GM18526 (cell line): Measurements from ENCODE around the gene MAGEF1.

Experiments used
- POLR2A ChIP-seq: IDR thresholded peaks from 3 replicates; pipeline ENCODE4 v1.6.1; 2011; ENCODE audit not compliant: insufficient read length; ENCODE audit errors: extremely low read depth

Gene MAGEF1

DNA sequence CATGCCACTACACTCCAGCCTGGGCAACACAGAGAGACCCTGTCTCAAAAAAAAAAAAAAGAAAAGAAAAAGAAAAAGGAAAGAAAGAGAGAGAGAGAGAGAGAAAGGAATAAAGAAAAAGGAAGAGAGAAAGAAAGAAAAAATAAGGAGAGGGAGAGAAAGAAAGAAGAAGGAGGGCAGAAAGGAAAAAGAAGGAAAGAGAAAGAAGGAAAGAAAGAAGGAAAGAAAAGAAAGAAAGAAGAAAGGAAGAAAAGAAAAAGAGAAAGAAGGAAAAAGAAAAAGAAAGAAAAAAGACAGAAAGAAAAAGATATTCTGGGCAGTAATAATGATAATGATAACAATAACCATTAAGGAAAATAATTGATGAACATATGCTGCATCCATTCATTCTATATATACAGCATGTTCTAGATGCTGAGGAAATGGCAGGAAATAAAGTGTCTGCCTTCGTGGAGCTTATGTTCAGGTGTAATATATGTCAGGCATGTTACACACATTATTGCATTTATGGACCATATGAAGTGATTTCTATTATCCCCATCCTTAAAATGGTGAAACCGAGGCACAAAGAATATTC is 37.4 kb upstream of the MAGEF1 start:
- TF ChIP-seq POLR2A: no peak

DNA sequence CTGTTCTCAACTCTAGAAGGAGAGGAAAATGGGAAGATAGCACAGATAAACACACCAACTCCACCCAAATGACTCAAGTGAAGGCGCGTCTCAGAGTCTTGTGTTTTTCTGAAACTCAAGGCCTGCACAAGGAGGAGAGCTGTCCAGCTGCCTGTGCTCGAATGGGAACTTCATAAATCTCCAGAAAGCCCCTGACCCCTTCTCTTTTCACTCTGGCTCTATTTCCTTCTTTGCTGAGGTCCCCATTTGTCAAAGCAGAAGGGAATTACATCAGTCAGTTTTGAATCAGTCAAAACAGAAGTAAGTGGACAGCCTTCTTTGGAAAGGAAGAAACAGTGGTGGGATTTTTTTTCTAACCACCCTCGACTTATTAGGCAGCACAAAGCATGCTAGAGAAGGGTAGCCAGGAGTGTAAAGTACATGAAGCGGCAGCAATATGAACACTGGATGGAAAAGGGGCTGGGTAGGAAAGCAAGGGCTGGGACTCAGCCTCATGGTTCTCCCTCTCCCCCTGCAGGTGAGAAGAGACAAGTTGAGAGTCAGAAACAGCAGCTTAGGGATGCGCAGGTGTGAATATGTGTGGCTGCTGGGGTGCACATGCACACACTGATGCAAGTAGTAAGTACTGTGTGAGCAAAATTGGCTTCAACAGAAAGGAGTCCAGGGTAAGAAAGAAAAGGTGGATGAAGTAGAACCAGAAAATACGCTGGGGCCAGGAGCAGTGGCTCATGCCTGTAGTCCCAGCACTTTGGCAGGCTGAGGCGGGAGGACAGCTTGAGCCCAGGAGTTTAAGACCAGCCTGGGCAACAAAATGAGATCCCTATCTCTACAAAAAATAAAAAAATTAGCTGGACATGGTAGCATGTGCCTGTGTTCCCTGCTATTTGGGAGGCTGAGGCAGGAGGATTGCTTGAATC is 36.6 kb upstream of the MAGEF1 start:
- TF ChIP-seq POLR2A: no peak

DNA sequence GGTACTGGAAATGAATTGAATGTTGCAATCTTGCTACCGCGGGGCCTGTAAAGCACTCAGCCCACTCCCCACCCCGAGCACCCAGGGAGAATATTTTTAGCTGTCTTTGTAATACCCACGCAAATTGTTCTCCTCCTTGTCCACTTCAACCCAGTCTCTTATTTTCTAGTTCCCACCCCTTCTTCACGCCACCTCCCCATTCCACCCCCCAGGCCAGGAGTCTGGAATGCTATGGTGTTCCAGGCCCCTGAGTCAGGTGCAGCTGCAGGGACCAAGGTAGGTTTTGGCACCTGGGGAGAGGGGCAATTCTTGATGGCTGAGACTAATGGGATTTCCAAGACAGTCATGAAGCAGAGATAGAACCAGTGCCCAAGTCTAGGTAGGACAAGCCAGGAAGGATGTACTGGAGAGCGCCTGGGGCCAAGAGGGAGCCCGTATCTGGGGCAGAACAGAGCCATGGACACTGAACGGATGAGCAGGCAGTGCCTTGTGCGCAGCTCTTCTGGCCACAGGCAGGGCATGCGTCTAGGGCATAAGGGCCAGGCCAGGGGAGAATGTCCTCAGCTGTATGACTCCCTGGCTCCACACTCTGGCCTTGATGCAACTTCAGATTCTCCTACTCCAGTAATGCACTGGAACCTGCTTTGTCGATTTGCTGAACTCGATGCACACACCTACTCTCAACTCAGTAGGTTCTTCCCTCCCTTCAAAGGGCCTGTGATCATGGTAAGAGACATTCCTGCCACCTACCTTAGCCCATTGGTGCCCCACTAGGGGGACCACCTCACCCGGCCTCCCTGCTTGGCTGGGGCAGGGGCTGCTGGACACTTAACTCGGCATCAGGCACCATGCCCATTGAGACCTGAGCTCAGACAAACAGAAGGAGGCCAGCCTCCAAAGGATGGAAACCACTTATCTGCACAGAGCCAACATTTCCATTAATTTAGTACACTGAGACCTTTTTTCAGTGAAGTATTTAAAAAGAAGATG is 34.6 kb upstream of the MAGEF1 start:
- no peak for TF ChIP-seq POLR2A

DNA sequence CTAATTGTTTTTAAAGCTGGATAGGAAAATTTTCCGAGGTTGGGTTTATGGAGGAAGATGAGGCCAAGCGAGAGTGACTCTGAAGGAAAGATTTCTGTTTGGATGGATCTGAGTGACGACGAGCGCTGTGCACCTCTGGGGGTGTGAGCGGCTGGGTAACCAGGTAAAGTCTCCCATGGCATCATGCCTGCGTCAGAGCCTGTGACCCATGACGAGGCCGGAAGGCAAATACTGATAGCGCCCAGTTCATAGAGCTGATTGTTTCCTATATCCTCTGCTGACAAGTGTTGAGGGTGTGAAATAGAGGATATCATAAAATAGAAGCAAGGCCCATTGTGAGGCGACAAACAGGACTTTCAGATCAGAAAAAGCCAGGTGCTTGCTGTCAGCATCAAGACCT is 33.7 kb upstream of the MAGEF1 start:
- TF ChIP-seq POLR2A: no peak

DNA sequence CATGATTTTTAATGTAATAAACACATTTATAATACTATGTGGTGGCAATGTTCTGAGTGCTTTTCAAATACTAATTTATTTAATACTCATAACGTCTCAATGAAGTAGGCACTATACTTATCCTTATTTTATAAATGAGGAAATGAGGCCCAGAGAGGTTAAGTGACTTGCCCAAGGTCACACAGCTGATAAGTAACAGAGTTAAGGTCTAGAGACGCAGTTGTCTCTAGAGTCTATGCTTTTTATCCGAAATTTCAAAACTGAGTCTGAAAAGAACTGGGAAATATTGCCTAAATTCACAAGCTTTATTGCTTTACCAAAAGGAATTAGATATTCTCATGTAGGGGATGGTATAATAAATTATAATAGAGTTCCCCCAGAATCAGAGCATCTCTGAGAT is 31.4 kb upstream of the MAGEF1 start:
- no peak for TF ChIP-seq POLR2A

DNA sequence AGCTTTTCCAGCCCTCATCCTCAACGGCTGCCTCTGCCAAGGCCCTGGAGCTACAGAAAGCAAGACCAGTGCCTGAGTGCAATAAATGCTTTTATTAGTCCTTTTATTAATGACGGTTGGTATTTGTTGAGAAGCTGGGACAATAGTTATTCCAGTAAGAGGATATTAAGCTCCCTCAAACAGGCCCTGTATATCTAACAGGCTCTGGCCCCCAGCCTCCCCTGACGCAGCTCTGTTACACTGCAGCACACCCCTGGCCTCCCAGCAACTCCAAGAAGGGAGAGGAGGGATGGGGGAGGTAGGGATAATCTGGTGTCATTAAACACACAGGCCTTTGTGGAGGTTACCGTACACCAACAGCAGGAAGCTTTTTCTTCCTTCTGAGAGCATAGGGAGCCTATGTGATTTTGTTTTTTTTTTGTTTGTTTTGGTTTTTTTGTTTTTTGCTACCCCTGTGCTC is 30.8 kb upstream of the MAGEF1 start:
- no peak for TF ChIP-seq POLR2A

DNA sequence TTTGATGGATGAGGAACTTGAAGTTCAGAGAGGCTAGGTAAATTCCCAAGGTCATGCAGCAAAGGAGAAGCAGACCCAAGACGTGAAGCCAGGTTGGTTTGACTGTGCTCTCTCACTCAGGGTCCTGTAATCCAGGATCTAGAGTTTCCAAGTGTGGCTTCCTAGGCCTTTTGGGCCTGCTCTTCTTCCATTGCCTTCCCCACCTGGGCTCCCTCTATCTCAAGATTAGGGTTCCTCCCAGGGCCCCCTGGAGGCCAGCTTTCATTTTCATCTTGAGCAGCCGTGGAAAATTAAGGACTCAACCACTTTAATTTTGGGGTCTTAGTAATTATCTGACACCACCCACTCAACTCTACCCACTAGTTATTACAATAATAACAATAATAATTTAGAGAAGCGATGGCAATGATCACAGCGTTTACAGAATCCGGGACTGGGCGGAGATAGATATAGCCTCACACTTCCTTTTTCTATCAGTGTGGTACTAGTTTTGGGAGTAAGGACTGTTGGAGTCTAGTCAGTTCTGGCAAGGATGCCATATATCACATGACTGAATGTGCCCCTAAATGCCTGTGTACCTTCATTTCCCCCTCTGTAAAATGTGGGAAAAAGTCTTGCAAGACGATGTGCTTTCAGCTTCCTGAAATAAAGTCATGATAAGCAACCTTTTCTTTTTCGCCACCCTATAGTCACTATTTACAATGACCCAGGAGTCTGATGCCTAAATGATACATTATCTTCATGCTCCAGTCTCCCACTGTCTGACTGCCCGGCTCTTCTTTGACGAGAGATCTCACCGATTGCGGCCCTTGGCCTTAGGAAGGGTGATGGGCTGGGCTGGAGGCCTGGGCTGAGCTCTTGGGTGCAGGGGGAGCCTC is 30.2 kb upstream of the MAGEF1 start:
- no peak for TF ChIP-seq POLR2A

DNA sequence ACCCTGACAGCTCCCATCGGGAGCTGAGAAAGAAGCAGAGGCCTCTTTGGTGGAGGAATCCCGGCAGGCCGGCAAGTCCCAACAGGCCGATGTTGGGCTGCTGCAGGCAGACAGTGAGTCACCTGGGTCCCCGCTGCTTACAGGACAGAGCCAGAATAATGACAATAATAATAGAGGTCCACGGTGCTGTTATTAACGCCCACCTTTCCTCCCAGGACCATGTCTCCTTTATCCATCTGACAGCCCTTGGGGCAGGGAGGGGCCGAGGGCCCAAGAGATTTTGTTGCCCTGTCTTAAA is 29.3 kb upstream of the MAGEF1 start:
- no peak for TF ChIP-seq POLR2A

DNA sequence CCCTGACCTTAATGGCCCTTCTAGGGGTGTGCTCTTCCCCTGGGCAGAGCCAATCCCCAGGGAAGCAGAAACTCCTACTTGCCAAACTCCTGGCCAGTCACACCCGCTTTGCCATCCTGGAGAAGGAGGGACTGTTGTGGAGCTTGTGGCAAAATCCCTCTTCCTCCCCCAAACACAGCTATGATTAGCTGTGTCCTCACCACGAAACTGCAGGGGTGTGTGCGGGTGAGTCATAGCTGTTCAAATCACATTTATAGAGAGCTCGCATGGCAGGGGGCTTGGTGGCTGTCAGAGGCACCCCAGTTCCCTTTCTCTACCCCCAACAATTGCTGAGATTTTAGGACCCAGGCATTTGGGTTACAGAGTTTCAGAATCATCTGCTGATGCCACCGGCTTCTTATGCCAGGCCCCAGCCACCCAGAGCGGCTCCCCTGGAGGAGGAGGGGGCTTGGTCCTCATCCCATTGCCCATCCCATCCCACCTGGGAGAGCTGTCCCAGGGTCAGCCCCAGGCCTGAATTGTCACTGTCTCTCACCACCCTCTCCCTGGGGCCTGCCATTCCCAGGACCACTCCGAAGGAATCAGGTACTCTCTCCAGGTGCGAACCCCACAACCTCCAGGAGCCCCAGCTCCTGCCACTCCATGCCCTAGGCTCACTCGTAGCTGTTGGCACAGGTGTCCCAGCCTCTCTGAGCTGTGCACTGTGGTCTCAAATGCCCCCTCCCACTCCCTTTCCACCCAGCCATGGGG is 28.8 kb upstream of the MAGEF1 start:
- TF ChIP-seq POLR2A: no peak

DNA sequence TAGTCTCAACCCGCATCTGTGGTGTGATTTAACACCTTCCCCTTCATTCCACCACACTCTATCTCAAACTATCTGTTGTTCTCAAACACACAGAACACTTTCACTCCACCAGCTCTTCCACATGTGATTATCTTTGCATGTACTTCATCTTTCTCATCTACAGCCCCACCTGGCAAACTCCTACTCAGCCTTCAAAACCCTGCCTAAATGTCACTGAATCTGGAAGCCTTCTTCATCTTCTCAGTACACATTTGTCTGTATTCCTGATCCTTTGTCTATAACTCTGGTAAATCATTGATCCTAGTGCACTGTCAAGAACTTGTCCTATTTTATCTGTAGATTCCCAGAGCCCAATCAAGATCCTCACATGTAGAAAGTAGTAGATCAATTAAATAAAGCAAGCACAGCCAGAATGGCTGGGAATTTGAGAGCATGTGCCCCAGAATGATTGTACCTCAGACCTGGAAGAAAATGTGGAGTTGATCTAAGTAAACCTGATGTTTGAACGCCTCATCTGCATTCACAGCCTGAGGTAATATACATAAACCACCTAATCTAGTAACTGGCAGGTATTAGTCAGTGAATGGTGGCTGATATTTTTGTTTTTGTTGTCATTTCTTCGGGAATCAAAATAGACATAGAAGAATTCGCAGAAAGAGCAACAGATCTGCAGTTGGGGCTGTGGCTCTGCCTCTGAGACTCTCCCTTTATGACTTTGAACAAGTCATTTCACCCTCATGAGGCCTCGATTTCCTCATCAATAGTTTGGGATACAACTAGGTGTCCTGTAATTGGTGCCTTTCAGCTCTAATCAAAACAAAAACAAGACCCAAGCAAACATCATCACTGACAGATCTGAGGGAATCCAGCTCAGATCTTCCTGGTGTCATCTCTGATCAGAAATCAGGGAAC is 28.0 kb upstream of the MAGEF1 start:
- no peak for TF ChIP-seq POLR2A

DNA sequence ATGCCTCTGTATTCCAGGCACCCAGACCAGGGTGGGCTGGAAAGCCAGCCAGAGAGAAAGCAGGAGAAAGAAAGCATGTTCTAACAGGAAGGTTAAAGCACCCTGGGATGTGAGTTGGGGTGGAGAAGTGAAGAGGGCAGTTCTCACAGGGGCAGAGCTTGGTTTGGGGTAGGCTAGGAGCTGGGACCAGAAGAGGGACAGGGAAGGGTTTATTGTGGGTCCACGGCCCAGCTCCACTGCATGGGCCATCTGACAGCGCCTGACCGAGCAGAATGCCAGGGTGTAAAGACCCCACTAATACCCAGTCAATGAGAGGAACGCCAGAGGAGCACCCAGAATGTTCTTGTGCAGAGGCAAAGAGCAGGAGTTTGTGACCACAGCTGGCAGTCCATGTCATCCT is 27.1 kb upstream of the MAGEF1 start:
- no peak for TF ChIP-seq POLR2A

DNA sequence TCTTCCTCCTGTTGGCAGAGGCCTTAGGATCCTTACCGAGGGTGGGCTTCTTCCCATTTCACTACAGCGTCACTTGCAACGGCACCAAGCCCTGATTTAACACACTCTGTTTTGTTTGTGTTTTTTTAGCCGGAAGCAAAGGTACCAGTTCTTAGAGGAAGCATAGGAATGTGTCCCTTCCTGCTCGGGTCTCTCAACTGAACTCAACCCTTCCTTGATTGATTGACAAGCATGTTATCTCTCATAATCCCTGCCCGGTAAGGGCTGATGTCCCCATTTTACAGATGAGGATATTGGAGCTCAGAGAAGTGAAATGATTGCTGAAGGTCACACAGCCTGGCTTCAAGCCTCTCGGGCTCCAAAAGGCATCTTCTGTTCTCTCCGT is 26.6 kb upstream of the MAGEF1 start:
- TF ChIP-seq POLR2A: no peak

DNA sequence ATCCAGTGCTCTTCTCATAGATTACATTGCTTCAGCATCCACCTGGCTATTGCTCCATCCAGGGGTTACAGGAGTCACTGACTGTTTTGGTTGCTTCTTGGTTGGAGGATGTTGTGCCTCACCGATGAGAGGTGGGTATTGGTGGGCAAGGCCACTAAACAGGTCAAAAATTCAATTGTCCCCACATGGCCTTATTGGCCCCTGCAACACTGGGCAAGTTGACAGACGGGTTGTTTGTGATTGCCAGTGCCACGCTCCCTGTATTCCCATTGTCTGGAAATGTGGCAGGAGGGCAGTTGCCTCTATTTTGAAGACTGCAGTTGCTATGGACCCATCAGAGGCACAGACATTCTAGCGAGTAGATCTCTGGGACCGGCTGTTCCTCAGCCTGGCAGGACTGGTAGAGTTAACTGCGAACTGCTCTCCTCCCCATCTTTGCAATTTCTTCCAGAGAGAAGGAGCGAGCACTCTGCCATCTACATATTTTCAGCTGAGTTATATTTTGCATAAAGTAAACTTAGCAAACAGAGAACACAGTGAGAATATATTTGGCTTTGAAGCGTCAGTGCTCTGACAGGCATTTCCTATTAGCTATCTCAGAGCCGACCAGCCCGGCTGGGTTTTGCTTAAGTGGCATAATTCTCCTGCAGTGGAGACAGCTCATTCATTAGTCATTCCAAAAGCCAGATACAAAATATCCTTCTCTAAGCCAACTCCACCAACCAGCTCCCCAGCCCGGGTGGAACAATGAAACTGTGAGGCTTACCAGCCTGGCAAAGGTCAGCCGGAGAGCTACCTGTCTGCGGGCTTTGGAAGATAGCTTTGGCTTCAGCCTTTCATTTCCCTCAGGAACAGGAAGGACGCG is 26.0 kb upstream of the MAGEF1 start:
- TF ChIP-seq POLR2A: no peak
